Measurements from ENCODE around the gene CHKB.
"Not testable (repeated sequence)": the region's sequence is repeated elsewhere in the genome, so short reads cannot be mapped to it uniquely, and the experiment has no call there.

CHKB gene

DNA sequence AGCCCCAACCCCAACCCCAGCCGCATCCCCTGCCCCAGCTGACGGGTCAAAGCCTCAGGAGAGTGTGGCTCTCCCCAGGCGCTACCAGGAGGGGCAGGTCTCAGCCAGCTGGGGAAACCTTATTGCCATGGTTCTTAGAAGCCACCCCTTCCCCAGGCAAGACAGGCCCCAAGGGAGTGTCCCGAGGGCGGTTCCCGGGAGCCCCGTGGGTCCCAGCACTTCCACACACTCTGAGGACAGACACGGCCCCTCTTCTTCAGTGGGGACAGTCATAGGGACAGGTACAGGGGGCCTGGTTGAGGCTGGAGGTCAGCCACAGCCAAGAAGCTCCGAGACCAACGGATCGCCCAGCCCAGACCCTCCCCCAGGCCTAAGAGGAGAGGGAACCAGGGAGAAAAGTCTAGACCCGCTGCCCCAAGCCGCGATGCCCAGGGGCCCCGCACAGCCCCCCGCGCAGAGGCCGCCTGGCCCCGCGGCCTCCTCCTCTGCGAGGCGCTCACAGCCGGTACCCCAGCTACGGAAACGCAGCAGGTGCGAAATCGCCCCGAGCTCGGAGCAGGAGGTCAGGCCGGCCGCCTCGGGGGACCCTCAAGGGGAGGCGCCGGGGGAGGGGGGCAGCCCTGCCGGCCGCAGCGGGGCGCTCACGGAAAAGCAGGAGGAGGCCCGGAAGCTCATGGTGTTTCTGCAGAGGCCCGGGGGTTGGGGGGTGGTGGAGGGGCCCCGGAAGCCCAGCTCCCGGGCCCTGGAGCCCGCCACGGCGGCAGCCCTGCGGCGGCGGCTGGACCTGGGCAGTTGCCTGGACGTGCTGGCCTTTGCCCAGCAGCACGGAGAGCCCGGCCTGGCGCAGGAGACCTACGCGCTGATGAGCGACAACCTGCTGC, 34.4 kb downstream of the CHKB start:
- no peak for DNase-seq (ENCODE audit: low spot score)

DNA sequence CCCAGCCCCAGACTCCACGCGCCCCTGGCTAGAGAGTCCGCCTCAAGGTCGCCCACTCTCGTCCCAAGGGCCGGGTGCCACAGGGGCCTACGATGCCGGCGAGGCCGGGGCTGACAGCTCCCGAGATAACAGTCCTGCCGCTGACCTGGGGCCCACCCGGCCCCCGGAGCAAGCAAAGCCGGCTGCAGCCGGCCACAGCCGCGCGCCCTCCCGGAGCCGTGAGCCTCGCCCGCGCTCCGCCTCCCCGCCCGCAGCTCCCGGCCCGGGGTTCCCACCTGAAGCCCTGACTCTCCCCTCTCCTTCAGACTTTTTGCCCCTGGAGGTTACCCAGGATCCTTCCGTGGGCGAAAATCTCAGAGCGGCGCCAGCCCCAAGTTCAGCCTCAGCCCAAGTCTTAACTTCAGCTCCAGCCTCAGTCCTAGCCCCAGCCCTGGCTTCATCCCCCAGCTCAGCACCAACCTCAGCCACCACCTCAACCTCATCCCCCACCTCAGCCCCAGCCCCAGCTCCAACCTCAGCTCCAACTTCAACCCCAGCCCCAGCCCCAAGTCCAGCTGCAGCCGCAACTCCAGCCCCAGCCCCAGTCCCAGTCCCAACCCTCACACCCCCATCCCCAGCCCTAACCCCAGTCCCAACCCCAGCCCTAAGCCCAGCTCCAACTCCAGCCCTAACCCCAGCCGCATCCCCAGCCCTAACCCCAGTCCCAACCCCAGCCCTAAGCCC, 35.2 kb downstream of the CHKB start:
- DNase-seq (ENCODE audit: low spot score): no peak

DNA sequence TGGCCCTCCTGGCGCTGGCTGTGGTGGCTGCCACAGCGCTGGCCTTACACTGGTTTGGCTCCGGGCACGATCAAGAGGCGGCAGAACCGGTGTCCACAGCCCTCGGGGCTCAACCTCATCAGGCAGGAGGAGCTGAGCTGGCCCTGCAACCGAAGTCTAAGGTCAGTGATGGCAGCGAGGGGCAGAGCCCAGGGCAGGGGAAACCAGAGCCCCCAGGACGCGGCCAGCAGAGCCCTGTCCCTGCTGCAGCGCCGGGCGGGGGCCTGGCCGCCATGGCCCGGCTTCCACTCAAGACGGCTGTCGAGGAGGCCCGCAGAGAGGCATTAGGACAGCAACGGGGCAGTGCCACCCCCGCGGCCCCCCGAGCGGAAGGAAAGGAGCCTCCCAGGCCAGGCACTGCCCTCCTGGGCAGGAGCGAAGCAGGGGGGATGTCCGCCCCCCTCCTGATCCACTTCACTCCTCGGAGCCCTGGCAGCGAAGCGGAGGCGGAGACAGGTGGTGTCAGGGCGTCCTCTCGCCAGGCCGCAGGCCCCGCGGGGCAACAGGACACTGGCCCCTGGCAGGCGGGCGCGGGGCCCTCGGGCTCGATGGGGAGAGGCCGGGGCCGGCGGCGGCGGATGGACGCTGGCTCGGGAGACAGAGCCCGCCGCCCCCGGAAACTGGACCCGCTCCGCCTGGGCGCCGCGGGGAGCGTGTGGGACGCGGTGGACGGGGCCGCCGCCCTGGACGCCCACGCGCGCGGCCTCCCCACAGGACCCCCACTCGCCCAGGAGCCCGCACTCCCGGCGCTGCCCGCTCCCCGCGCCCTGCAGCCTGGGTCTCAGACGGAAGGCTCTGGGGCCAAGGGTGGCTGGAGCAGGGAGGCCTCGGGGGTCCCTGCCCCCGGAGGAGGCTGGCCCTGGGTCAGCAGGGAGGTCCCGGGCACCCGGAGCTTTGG, 36.1 kb downstream of the CHKB start:
- DNase-seq (ENCODE audit: low spot score): no peak

DNA sequence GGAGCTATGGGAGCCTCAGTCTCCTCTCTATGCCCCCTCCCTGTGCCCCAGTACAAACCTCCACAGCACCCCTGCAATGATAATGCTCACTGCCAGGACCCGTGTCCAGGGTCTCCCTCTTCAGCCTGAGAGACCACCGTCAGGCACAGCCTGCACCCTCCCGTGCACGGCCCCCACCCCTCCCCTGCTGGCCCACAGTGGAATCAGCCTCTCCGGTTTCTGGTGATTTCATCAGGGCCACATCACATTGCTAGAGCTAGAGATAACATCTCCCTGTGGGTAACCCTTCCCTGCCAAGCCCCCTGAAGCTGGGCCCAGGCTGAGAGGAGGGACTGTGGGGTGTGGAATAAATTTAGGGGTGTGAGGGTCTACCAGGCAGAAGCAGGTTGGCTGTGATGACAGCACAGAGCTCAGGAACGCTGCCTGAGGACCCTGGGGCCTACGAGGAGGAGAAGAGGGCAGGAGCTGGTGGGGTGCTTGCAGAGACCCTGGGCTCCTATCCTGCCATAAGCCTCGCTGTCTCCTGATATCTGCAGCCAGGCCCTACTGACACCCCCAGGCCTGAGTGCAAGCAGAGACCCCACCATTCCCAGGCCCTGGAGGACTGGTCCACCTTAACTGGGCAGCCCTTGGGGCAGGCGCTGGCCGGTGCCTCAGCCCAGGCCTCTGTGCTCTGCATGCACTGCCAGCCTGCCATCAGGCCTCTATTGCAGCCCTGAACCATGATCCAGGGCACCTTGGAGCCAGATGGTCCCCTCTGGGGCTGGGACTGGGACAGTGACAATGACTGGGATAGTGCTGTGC, 36.9 kb downstream of the CHKB start, which contains the start of gene KLHDC7B:
TSS of gene KLHDC7B (plus strand) at position 378 of the 804 bp plus-strand sequence. CDS start at position 723, 345 bp downstream.
- no peak for DNase-seq (ENCODE audit: low spot score)

DNA sequence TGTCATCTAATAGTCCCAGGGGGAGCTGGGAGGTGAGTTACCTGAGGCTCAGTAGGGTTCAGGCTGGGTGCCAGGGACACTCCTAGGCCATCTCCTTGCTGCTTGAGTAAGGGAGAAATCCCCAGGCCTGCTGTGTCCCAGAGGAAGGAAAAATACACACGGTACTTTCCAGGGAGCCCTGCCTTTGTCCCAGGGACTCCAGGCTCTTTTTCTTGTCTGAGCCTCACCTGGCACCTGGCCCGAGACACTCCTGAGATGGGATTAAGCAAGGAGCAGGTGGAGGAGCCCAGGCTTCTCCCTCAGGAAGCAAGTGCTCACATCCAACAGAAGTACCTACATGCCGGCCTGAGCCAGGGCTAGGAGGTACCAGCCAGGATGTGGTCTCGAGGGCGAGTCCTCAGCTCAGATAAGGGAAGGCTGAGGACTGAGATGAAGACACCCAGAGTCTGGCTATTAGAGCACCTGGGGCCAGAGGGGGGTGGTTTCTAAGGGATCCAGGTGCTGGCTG, 37.8 kb downstream of the CHKB start:
- DNase-seq (ENCODE audit: low spot score): no peak

DNA sequence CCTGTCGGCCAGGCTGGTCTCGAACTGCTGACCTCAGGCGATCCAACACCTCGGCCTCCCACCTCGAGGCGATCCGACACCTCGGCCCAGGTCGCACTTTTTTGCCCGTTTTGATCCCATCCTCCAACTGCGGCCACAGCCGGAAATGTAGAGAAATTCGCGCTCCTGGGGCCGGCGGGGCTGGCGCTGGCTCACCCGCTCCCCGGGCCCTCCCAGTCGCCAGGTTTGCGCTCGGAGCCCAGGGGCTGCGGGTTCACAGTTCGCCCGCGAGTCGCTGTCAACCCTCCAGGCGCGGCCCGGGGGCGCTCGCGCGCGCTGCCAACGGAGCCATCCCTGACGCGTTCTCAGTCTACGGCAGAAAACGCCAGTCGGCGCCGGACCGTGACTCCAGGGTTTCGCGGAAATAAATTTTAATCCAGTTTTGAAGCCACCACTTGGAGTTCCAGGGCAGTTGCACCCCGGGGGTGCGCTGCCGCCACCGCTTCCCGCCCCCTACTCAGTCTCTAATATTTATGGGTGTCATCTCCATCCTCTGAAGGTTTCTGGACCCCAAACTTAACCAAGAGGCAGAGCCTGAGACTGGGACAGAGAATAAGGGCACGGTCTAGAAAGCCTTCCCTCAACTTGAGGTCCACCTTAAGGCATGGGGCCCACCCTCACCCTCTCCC, 38.4 kb downstream of the CHKB start:
- DNase-seq (ENCODE audit: low spot score): no peak

DNA sequence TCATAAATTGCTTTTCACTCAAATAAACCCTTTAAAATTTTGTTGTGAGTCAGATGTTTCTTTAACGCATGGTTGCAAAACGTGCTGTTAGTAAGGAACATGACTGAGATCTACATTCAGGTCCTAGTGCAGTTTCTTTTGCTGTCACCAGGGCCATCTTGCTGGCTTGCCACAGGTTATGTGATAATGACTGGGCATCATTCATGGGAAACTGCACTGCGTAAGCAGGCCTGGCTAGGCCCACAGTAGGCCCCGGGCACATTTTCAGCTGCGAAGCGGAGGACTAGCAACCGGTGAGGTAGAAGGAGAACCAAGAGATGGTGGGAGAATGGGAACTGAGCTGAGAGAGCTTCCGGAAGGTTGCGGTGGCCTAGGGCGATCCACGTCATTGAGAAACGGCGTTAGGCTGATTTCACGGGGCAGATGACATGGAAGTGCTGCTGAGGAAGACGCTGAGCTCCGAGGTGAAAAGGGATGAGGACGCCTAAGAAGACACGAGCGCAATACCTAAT, 40.2 kb downstream of the CHKB start:
- no peak for DNase-seq (ENCODE audit: low spot score)

DNA sequence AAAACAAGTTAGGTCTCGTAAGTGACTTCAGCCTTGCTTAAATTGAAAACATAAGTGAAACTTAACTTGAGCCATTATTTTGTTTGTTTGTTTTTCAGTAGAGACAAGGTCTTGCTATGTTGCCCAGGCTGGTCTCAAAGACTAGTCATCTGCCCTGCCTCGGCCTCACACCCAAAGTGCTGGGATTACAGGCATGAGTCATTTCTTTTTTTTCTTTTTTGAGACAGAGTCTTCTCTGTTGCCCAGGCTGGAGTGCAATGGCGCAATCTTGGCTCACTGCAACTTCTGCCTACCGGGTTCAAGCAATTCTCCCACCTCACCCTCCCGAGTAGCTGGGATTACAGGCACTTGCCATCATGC, 41.0 kb downstream of the CHKB start:
- not testable (repeated sequence) for DNase-seq (ENCODE audit: low spot score)

DNA sequence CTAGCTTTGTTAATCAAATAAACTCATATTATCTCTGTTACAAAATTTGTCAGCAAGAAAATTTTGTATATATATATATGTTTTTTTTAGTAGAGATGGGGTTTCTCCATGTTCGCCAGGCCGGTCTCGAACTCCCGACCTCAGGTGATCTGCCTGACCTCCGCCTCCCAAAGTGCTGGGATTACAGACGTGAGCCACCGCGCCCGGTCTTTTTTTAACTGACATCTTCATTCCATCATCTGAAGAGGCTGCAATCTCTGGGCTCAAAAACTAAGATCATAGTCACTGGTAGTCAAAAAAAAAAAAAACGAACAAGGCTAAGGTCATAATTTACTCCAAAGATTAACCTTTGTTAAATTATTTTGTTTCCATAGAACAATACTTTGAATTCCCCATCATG, 42.3 kb downstream of the CHKB start:
- no peak for DNase-seq (ENCODE audit: low spot score)

DNA sequence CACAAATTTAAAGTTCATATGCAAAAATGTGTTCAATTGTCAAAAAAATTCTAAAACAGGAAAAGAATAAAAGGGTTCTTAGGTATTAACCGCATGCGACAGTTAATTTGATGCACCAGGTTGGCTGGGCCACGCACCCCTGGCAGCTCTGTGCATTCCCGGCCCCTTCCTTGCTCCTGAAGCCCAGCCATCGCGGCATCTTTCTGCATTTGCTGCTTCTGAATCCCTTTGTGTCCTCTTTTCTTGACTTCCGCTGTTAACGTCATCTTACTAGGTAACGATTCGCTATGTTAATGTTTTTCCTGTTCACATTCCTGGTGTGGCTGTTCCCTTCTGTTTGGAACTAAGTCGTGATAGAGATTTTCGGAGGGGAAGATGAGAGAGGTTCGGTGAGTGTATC, 44.9 kb downstream of the CHKB start:
- no peak for DNase-seq (ENCODE audit: low spot score)

DNA sequence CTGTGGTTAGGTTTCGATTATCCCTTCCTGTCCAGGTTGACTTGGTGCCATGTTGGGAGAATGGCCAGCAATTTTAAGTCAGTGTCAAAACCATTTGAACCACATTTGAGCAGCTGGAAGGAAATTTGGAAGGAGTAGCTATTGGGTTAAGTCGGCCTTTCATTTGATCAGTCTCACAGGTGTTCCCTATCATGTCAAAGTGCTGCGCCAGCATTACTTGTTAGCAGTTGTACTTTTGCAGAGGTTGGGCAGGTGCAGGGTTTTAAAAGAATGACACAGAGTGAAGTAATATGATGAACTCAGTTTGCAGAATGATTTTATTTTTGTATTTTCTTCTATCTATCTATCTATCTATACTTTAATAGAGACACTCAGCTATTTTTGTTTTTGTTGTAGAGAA, 46.4 kb downstream of the CHKB start:
- no peak for DNase-seq (ENCODE audit: low spot score)

DNA sequence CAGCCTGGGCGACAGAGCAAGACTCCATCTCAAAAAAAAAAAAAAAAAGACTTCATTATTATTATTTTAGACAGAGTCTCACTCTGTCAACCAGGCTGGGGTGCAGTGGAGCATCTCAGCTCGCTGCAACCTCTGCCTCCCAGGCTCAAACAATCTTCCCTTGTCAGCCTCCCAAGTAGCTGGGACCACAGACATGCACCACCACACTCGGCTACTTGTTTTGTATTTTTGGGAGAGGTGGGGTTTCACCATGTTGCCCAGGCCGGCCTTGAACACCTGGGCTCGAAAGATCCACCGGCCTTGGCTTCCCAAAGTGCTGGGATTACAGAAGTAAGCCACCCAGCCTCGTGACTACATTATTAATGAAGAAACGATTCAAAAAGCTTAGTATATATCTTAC, 47.5 kb downstream of the CHKB start:
- no peak for DNase-seq (ENCODE audit: low spot score)

DNA sequence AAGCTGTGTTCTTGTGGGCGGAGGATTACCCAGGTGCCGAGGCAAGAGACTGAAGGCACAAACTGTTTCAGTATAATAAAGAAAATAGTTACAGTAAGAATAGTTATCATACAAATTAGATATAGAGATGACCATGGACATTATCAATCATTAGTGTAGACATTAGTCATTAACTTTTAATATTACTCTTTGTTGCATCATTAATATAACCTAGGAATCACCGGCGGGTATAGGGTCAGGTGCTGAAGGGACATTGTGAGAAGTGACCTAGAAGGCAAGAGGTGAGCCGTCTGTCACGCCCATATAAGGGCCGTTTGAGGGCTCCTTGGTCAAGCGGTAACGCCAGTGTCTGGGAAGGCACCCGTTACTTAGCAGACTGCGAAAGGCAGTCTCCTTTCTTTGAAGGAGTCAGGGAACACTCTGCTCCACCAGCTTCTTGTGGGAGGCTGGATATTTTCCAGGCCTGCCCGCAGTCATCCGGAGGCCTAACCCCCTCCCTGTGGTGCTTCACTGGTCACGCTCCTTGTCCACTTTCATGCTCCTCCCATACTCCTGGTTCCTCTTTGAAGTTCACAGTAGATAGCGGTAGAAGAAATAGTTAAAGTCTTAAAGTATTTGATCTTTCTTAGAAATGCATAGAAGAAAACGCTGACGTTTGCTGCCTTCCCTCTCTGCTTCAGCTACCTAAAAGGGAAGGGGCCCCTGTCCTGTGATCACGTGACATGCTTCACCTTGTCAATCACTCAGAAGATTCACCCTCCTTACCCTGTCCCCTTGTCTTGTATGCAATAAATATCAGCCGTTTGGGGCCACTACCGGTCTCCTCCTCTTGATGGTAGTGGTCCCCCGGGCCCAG, 48.6 kb downstream of the CHKB start:
- not testable (repeated sequence) for DNase-seq (ENCODE audit: low spot score)

DNA sequence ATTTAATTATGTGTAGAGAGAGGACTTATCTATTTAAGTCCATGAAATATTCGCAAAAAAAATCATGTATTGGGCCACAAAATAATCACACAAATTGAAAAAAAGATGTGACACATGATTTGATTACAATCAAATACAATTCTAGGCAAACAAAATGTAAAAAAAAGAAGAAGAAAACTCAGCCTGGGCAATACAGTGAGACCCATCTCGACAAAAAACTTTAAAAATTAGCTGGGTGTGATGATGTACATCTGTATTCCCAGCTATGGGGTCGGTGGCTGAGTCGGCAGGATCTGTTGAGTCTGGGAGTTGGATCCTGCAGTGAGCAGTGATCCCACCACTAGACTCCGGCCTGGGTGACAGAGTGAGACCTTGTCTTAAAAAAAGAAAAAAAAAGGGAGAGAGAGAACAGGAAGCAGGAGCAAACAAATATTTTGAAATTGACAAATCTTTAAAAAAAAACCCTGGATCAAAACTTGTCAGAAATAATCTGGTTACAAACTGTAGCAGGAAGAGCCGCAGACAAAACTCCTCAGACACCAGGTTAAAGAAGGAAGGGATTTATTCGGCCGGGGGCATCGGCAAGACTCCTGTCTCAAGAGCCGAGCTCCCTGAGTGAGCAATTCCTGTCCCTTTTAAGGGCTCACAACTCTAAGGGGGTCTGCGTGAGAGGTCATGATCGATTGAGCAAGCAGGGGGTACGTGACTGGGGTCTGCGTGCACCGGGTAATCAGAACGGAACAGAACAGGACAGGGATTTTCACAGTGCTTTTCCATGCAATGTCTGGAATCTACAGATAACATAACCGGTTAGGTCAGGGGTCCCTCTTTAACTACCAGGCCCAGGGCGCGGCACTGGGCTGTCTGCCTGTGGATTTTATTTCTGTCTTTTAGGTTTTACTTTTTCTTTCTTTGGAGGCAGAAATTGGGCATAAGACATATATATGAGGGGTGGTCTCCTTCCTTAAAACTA, 49.5 kb downstream of the CHKB start:
- no peak for DNase-seq (ENCODE audit: low spot score)

DNA sequence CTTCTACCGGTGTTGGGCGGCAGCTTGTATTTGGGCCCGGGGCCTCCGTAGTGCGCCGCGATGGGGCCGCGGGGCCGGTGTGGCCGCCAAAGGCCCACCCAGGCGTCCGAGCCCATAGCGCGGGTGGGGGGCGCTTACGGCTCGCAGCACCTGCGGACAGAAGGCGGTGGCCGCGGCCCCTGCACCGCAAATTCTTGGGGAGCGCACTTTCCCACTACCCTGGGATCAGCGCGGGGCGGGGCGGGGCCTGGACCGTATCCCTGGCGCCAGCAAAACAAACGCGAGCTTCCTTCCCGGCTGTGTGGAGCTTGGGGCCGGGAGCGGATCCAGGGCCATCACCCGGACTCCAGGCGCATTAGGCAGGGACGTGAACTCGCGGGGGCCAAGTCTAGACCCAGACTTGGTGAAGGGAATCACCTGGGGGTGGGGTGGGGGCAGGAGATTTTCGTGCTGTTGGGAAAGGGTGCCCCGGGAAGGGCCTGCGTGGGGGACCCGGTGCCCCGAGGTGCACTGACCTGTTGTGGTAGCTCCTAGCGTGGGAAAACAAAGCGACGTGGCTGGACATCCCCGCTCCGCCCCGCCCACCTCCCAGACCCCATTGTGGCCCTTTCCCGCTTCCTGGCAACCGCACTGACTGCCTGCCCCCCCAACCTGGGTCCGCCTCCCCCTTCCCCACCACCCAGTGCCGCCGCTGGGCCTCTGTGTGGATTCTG, 50.5 kb downstream of the CHKB start:
- DNase-seq (ENCODE audit: low spot score): no peak

DNA sequence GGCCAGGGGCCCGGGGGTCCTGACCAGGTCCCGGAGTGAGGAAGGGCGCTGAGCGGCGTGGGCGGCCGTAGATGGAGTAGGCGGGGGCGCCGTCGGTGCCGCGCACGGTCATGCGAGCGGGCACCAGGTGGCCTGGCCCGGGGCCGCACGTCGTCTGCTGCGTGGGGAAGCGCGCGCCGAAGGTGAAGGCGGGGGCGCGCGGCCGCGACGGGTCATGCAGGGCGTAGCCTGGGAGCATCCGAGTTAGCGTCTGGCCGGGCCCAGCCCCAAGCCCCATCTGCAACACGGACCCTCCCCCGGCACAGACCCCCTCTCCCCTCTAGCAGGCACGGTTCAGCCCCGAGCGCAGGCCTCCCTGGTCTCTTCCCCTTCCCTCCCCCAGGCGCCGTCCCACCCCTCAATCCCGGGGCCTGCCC, 51.1 kb downstream of the CHKB start:
- DNase-seq (ENCODE audit: low spot score): no peak

DNA sequence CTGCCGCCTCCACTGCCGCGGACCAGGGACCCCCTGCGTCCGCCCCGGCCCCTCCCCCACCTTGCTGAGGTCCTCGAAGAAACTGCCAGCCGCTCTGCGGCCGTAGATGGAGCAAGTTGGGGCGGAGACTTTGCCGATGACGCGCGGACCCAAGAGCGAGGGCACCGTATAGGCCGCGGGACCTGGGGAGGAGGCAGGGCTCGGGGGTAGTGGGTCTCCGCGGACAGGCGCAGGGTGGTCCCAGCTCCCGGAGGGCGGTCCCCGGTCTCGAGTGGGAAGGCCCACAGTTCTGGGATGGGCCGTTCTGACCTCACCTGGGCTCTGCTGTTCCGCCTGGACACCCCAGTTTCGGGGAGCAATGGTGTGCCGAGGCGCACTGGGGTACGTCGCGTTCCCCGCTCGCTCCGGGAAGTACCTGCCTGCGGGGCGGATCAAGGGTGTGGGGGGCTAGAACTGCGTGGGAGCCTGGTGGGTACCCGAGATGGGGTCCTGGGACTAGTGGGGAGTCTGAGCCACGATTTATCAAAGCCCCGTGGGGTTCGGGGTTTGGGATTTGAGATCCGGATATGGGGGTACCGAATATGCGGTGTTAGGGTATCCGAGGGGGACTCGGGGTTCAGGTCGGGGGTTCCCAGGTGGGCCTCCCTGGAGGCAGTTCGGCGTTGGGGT, 51.6 kb downstream of the CHKB start:
- peak; percentile 34 for DNase-seq (ENCODE audit: low spot score)
